SHP77 treated with DMSO at 0.1 percent for 48 hours (cell line): ENCODE measurements around the gene ADM2.
"Not testable (repeated sequence)": the region's sequence is repeated elsewhere in the genome, so short reads cannot be mapped to it uniquely, and the experiment has no call there.

Source experiments
- DNase-seq: peaks from one replicate; lab custom pipeline; 2025; lab: John Stamatoyannopoulos, UW

Gene ADM2

GRCh38 chr22:50506611-50507420 lies 25.5 kb downstream of the ADM2 start:
- DNase-seq: no peak

GRCh38 chr22:50507421-50507990 lies 26.2 kb downstream of the ADM2 start, which contains the start of gene LMF2:
TSS of gene LMF2 (minus strand) at chr22:50507702. CDS start at chr22:50507675, 27 bp downstream.
- peak; percentile 36 for DNase-seq

DNA sequence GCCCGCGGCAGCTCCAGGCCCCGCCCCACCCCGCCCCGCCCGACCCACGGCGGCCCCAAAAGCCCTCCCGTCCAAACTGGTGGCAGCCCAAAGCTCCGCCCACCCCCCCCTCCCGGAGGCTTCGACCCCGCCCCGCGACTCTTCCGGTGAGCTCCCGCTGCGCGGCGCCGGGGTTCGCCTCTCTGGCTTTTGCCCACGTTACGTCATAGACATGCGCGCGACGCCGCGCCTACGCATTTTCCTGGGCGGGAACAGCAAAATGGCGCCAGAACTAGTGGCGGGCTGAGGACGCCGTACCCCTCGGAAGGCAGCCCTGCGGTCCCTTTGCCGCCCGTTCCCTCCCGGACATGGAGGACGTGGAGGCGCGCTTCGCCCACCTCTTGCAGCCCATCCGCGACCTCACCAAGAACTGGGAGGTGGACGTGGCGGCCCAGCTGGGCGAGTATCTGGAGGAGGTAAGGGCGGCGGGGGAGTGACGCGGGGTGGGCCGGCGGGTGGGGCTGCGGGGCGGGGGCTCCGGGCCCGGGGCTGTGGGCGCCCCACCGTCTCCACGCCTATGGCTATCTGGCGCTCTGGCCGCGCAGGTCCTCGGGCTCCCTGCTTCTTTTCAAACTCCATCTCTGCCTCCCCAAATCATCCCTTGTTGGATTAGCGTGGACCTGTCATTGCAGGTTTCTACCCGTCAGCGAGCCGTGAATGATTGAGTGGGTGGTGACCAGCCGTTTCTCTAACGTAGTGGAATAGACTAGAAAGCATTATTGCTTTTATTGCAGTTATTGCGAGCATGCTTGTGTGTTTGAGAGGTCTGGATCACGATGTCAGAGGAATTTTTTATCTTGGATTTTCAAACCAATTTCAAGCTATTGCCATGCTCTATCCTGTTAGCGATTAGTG lies 26.9 kb downstream of the ADM2 start, which contains the start of gene NCAPH2:
NCAPH2 (plus strand) TSS at position 234 of the 894 bp plus-strand sequence; CDS start at position 348, 114 bp downstream.
- peak; percentile 82 for DNase-seq

- DNase-seq: no peak
Measured at GRCh38 chr22:50508897-50509296, 27.6 kb downstream of the ADM2 start.

DNA sequence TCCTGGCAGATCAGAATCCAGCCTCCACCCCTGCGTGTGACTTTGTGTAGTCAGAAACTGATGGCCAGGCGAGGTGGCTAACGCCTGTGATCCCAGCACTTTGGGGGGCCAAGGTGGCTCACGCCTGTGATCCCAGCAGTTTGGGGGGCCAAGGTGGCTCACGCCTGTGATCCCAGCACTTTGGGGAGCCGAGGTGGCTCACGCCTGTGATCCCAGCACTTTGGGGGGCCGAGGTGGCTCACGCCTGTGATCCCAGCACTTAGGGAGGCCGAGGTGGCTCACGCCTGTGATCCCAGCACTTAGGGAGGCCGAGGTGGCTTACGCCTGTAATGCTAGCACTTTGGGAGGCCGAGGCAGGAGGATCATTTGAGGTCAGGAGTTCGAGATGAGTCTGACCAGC lies 31.8 kb downstream of the ADM2 start:
- no peak for DNase-seq

GRCh38 chr22:50516068-50516467 lies 34.7 kb downstream of the ADM2 start:
- DNase-seq: no peak

DNA sequence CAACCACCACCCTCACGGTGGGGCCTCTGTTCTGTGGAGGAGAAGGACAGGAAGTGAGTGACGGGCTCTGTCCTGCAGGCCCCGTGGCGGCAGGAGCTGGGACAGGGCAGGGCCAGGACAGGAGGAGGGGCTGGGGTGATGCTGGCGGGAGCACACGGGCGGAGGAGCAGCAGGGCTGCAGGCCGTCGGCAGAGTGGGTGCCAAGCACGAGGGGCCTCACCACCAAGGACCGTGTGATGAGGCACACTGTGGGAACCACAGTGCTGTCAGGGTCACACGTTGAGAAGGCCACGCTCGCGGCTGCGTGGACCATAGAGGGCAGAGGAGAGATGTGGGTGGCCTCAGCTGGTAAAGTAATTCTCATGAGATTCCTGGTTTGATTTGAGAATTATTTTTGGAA lies 35.5 kb downstream of the ADM2 start:
- no peak for DNase-seq

- DNase-seq: no peak
Measured at GRCh38 chr22:50517495-50518260, 36.3 kb downstream of the ADM2 start.

- no peak for DNase-seq
Measured at GRCh38 chr22:50518606-50519005, 37.3 kb downstream of the ADM2 start.

DNA sequence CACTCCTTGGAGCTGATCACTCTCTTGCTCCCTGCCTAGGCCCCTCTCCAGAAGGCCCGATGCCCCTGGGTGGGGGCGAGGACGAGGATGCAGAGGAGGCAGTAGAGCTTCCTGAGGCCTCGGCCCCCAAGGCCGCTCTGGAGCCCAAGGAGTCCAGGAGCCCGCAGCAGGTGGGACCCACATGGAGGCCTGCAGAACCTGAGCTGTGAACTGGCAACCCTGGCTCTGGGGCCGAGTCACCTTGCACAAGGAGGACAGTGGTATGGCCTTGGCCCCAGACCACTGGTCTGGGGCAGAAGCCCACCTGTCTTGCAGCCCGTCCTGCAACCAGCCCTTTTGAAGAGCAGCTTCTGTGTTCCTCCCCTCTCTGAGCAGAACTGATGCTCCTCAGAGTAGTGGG lies 37.8 kb downstream of the ADM2 start:
- no peak for DNase-seq

DNA sequence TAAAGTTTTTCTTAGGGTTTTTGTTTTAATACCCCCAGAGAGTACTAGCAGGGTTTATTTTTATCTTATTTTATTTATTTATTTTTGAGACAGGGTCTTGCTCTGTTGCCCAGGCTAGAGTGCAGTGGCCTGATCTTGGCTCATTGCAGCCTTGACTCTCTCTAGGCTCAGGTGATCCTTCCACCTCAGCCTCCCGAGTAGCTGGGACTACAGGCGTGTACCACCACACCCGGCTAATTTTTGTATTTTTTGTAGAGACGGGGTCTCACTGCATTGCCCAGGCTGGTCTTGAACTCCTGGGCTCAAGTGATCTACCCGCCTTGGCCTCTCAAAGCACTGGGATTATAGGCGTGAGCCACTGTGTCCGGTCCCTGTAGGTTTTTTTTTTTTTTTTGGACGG lies 38.8 kb downstream of the ADM2 start:
- not testable (repeated sequence) for DNase-seq

DNA sequence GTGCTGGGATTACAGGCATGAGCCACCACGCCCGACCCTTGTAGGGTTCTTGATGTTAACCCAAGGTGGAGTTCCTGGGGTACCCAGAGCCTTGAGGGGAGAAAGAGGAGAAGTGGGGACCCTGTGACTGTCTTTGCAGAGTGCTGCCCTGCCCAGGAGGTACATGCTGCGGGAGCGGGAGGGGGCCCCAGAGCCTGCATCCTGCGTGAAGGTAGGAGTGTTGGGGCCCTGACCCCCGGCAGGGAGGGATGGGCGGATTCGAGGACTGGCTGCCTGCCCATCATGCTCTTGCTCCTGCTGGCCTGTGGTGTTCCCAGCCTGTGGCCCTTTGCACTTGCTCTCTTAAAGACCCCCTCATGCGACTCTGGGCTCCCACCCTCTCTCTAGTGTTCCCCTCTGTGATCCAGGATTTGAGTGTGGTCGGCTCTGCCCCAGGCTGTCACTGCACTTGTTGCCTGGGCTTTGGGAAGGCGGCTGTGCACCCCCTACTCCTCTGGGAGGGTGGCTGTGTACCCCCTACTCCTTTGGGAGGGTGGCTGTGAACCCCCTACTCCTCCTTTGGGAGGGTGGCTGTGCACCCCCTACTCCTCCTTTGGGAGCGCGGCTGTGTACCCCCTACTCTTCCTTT lies 39.6 kb downstream of the ADM2 start:
- no peak for DNase-seq

DNA sequence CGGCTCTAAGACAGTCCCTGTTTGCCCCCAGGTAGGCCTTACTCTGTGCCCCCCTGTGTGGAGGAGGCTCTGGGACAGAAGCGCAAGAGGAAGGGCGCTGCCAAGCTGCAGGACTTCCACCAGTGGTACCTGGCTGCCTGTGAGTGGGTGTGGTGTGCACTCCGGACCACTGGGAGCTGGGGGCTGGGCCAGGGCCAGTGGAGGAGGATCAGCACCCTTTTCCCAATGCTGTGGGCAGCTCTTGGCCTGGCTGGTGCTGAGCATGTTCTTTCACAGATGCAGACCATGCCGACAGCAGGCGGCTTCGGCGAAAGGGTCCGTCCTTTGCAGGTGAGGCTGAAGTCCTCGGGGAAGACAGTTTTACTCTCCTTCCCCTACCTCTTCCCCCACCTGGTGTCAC lies 40.4 kb downstream of the ADM2 start:
- no peak for DNase-seq

- DNase-seq: no peak
Measured at GRCh38 chr22:50522208-50522805, 41.0 kb downstream of the ADM2 start.

GRCh38 chr22:50522806-50523438 lies 41.6 kb downstream of the ADM2 start:
- no peak for DNase-seq

DNA sequence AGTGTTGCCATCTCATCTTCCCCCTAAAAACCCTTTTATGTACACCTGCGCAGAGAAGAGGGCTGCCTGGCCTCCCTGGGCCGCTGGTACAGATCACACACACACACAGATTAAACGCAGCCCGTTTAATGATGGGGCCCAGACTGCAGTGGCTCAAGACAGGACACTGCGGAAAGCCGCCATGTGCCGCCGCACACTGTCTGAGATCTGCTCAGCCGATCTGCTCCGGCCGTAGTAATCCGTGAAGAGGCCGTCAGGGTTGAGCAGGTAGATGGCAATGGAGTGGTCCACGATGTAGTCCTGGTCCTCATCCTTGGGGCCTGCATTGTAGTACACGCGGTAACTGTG lies 42.1 kb downstream of the ADM2 start:
- DNase-seq: no peak

- peak; percentile 55 for DNase-seq
Measured at GRCh38 chr22:50523806-50524675, 42.7 kb downstream of the ADM2 start.

GRCh38 chr22:50524676-50525103 lies 43.3 kb downstream of the ADM2 start:
- no peak for DNase-seq

DNA sequence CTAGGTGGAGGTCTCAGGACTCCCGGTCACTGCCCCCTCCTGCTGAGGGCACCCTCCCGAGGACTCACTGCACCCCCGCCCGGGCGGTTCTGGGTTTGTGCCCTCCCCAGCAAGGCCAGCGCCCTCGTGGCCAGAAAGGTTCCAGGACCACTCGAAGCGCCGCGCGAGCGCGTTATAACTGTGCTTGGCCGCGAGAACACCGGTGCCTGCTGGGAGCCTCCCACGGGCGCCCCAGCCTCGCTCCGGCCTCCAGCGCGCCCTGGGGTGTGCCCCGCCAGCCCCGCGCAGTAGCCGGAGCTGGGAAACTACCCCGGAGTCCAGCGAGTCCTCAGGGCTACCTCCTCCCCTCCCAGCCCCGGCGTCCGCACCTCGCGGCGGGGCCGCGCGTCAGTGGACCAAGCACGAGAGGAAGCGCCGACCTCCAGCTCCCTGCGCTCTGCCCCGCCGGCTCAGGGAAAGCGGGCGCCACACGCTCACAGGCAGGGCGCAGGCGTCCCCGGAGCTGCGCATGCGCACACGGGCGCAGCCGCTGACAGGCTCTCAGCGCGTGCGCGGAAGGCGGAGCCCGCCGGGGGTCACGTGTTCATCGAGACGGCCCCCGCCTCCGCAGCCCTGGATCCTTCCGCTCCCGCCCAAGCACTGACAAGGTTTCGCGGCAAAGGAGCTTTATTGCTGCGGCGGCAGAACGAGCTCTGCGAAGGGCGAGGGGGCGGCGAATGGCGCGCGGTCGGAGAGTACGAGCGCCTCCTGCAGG lies 43.9 kb downstream of the ADM2 start, which contains the start of gene SCO2:
SCO2 (minus strand) TSS at position 495 of the 754 bp plus-strand sequence. CDS start 1,187 bp downstream, outside the sequence.
- DNase-seq: peak; percentile 94
